Measurements from ENCODE around the gene TERT.
"Not testable (repeated sequence)": the region's sequence is repeated elsewhere in the genome, so short reads cannot be mapped to it uniquely, and the experiment has no call there.

TERT gene

DNA sequence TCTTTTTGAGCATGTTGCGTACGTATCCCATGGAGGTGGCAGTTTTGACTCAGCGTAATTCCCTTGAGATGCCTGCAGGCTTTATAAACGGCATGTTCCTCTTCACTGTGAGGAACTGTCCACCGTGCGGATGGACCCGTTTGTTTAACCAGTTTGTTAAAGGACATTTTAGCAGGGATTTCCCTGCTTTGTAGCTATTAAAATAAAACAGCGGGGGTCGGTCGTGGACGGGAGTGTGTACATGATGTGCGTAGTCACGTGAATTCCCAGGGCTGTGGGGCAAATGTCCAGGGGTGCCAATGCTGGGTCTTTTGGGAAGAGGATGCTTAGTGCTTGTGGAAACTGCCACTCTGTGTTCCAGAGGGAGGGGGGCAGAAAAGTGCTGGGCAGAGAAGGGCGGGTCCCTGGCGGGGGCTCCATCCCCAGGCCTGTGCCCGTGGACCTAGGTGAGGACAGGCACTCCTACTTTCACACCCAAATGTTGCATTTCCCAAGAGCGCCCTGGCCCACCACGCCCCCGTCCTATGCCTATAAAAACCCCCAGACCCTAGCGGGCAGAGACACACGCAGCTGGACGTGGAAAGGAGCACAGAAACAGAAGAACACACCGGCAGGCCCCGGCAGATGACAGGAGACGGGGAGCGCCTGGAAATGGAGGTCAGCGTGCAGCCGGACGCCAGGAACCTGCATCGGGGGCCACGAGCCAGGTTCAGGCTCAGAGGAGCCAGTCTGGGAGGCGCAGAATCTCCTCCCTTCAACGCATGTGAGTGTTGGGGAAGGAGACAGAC is 4.0 kb upstream of the TERT start:
- no peak for DNase-seq (ENCODE audit: low read depth, low spot score)
- H3K27ac ChIP-seq, result no peak overlapping the region

DNA sequence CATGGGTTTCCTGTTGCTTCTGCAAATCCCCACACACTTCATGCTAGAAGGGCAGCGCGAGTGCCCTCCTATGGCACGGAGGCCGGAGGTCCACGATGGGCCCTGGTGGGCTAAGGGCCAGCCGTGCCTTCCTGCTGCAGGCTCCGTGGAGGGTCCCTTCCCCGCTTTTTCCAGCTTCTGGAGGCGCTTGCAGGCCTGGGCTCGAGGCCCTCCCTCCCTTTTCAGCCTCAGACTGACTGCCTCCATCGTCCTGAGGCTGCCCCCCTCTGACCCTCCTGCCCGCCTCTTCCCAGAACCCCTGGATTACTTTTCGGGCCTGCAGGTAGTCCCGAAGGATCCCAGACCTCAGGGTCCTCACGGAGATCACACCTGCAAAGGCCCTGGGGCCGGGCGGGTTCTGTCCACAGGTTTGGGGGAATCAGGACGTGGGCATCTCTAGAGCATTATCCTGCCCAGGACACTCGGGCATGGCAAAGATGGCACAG is 3.2 kb upstream of the TERT start:
- DNase-seq (ENCODE audit: low read depth, low spot score), result no peak
- H3K27ac ChIP-seq, result no peak overlapping the region

DNA sequence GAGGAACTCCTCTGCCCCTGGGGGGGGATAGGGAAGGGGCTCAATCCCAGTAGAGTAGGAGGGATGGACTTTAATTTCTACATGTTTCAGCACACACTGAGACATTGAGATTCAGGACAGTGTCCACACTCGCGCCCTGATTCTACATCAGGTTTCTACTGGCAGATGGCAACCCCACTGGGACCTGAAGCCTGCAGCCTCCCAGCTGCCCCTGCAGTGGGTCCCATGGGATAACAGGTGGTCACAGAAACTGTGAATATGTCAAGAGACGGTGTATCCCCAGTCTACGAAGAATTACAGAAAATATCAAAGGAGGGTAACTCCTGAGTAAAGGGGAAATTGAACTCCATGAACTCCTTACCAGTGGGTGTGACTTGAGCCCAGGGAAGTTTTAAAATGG is 2.4 kb upstream of the TERT start:
- DNase-seq (ENCODE audit: low read depth, low spot score), result no peak

DNA sequence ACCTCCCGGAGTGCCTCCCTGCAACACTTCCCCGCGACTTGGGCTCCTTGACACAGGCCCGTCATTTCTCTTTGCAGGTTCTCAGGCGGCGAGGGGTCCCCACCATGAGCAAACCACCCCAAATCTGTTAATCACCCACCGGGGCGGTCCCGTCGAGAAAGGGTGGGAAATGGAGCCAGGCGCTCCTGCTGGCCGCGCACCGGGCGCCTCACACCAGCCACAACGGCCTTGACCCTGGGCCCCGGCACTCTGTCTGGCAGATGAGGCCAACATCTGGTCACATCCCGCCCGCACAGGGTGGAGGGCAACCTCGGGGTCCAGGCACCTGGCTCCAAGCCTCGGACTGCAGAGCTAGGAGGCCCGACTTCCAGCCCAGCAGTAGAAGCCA is 776 bp upstream of the TERT start:
- H3K27ac ChIP-seq, result no peak overlapping the region
- no peak for DNase-seq (ENCODE audit: low read depth, low spot score)

More for the DNA sequence above, 2.4 kb upstream of the TERT start:
- H3K27ac ChIP-seq, result no peak overlapping the region

DNA sequence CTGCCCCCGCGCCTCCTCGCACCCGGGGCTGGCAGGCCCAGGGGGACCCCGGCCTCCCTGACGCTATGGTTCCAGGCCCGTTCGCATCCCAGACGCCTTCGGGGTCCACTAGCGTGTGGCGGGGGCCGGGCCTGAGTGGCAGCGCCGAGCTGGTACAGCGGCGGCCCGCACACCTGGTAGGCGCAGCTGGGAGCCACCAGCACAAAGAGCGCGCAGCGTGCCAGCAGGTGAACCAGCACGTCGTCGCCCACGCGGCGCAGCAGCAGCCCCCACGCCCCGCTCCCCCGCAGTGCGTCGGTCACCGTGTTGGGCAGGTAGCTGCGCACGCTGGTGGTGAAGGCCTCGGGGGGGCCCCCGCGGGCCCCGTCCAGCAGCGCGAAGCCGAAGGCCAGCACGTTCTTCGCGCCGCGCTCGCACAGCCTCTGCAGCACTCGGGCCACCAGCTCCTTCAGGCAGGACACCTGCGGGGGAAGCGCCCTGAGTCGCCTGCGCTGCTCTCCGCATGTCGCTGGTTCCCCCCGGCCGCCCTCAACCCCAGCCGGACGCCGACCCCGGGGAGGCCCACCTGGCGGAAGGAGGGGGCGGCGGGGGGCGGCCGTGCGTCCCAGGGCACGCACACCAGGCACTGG is 548 bp downstream of the TERT start:
- DNase-seq (ENCODE audit: low read depth, low spot score), result no peak
- no peak overlapping the region for H3K27ac ChIP-seq

DNA sequence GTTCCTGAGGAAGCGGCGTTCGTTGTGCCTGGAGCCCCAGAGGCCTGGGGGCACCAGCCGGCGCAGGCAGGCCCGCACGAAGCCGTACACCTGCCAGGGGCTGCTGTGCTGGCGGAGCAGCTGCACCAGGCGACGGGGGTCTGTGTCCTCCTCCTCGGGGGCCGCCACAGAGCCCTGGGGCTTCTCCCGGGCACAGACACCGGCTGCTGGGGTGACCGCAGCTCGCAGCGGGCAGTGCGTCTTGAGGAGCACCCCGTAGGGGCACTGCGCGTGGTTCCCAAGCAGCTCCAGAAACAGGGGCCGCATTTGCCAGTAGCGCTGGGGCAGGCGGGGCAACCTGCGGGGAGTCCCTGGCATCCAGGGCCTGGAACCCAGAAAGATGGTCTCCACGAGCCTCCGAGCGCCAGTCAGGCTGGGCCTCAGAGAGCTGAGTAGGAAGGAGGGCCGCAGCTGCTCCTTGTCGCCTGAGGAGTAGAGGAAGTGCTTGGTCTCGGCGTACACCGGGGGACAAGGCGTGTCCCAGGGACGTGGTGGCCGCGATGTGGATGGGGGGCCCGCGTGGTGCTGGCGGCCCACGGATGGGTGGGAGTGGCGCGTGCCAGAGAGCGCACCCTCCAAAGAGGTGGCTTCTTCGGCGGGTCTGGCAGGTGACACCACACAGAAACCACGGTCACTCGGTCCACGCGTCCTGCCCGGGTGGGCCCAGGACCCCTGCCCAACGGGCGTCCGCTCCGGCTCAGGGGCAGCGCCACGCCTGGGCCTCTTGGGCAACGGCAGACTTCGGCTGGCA is 1.3 kb downstream of the TERT start:
- no peak for DNase-seq (ENCODE audit: low read depth, low spot score)
- no peak overlapping the region for H3K27ac ChIP-seq

DNA sequence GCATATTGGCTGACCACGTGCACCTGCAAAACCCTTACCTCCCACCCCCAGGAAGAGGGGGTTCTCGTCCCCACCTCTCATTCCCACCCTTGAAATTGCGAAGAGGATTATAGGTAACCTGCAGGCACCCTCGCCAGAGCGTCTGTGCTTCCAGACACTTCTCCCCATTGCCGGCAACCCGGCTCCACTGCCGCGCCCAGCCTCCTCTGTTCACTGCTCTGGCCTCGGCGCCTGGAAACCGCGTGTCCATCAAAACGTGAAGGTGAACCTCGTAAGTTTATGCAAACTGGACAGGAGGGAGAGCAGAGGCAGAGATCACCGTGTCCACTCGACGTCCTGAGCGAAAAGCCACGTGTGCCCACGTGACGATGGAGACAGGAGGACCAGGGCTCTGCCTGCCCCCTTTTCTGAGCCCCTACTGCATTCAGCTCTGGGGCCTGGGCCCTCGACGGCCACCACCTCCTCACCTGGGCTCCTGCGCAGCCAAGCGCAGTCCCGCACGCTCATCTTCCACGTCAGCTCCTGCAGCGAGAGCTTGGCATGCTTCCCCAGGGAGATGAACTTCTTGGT is 1.9 kb downstream of the TERT start:
- no peak overlapping the region for H3K27ac ChIP-seq
- no peak for DNase-seq (ENCODE audit: low read depth, low spot score)

DNA sequence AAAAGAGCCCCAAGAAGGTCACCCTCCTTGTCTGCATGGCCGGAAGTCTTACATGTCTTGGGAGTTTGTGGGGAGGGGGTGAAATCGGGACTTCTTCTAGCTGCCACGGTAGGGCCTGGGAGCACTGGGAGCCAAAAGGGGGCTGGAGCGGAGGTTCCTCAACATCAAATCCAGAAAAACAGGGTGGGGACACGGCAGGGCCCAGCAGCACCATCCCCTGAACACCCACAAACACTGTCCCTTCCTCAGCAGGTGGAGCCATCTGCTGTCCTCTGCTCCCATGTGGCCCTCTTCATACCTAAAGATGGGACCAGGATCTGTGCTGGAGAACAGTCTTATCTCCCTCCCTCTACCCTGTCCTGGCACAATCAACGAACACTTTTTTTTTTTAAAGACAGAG is 2.7 kb downstream of the TERT start:
- no peak for DNase-seq (ENCODE audit: low read depth, low spot score)
- H3K27ac ChIP-seq, result no peak overlapping the region

DNA sequence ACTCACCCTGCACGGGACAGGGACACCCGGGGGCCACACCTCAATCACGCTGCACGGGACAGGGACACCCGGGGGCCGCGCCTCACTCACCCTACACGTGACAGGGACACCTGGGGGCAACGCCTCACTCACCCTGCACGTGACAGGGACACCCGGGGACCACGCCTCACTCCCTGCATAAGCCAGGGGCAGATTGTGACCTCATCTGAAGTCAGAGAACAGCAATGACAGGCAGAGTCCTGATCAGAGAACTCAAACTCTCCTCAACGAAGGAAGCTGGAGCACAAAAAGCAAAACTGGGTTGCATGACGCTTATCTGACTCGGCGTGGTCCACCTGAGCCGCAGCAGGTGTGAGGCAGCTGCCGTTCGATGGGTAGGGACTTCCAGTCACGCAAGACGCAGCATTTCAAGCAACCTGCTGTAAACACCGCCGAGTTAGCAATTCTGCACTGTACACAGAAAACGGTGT is 3.2 kb downstream of the TERT start:
- H3K27ac ChIP-seq, result no peak overlapping the region
- DNase-seq (ENCODE audit: low read depth, low spot score), result no peak

DNA sequence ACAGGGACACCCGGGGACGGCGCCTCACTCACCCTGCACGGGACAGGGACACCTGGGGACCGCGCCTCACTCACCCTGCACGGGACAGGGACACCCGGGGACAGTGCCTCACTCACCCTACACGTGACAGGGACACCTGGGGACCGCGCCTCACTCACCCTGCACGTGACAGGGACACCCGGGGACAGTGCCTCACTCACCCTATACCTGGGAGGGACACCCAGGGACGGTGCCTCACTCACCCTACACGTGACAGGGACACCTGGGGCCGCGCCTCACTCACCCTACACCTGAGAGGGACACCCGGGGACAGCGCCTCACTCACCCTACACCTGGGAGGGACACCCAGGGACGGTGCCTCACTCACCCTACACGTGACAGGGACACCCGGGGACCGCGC is 3.9 kb downstream of the TERT start:
- DNase-seq (ENCODE audit: low read depth, low spot score); H3K27ac ChIP-seq: not testable (repeated sequence)

DNA sequence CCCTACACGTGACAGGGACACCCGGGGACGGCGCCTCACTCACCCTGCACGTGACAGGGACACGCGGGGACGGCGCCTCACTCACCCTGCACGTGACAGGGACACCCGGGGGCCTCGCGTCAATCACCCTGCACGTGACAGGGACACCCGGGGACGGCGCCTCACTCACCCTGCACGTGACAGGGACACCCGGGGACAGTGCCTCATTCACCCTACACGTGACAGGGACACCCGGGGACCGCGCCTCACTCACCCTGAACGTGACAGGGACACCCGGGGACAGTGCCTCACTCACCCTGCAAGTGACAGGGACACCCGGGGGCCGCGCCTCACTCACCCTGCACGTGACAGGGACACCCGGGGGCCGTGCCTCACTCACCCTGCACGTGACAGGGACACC is 5.3 kb downstream of the TERT start:
- DNase-seq (ENCODE audit: low read depth, low spot score); H3K27ac ChIP-seq: not testable (repeated sequence)

DNA sequence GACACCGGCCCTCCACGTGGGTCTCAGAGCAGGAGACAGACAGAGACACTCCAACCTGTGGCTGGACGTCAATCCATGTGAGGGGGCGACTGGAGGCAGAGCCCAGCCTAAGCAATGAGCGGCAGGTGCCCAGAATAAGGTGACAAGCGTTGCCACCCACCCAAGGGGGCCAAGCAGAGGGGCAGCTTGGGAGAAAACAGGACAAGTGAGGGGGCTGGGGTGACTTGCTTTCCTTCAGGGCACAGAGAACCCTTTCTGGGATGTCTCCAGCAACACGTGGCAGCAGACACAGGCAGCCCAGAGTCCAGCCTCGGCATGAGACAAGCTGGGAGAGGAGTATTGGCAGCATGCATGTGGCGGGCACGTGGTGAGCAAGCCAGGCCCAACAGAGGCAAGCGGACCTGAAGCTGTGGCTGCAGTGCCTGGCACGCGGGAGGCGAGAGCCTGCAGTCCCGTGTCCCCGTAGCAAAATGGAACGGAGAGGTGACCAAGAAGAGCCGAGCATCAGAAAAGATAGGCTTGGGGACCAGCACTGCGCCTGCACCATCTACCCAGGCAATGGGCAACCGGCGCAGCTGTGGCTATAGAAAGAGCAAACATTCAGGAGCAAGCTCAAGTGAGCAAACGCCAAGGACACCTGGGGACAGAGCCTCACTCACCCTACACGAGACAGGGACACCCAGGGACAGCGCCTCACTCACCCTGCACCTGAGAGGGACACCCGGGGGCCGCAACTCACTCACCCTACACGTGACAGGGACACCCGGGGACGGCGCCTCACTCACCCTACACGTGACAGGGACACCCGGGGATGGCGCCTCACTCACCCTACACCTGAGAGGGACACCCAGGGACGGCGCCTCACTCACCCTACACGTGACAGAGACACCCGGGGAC is 6.2 kb downstream of the TERT start:
- H3K27ac ChIP-seq, result no peak overlapping the region
- DNase-seq (ENCODE audit: low read depth, low spot score), result no peak

DNA sequence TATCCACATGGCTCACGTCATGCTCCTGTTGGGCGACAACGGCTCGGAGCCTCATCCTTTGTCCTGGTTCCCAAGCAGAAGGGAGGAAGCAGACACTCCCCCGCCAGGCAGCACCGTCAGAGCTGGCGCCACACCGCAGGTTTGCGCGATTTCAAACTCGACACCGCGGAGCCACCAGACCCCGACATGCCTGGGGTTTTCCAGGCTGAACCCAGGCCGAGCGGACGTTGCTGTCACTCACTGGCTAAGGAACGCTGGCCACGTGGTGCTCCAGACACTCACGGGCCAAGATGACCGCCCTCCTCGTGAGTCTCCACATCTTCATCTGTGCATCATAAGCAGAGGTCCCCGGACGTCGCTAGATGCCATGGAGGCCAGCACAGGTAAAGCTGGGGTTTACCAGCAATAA is 9.0 kb downstream of the TERT start:
- no peak for DNase-seq (ENCODE audit: low read depth, low spot score)
- H3K27ac ChIP-seq, result no peak overlapping the region

DNA sequence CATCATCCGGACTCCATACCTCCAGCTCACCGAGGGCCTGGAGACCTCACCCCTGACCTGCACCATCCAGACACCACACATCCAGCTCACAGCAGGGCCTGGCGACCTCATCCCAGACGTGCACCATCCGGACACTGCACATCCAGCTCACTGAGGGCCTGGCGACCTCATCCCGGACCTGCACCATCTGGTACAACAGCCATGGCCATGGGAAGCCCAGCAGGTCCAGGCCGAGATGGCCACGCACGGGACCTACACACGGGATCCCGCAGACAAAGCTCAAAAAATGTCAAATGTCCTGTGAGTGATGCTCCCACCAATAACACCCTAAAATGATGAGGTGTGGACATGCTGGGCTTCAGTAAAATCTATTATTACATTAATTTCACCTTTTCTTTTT is 9.7 kb downstream of the TERT start:
- no peak overlapping the region for H3K27ac ChIP-seq
- no peak for DNase-seq (ENCODE audit: low read depth, low spot score)

DNA sequence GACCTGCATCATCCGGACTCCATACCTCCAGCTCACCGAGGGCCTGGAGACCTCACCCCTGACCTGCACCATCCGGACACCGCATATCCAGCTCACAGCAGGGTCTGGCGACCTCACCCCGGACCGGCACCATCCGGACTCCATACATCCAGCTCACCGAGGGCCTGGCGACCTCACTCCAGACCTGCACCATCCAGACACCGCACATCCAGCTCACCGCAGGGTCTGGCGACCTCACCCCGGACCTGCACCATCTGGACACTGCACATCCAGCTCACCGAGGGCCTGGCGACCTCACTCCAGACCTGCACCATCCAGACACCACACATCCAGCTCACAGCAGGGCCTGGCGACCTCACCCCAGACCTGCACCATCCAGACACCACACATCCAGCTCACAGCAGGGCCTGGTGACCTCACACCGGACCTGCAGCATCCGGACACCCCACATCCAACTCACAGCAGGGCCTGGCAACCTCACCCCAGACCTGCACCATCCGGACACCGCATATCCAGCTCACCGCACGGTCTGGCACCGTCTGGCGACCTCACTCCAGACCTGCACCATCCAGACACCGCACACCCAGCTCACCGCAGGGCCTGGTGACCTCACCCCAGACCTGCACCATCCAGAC is 10.4 kb downstream of the TERT start:
- H3K27ac ChIP-seq; DNase-seq (ENCODE audit: low read depth, low spot score): not testable (repeated sequence)

DNA sequence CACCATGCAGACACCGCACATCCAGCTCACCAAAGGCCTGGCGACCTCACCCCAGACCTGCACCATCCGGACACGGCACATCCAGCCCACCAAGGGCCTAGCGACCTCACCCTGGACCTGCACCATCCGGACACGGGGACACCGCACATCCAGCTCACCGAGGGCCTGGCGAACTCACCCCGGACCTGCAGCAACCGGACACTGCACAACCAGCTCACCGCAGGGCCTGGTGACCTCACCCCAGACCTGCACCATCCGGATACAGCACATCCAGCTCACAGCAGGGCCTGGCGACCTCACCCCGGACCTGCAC is 11.2 kb downstream of the TERT start:
- not testable (repeated sequence) for DNase-seq (ENCODE audit: low read depth, low spot score)

DNA sequence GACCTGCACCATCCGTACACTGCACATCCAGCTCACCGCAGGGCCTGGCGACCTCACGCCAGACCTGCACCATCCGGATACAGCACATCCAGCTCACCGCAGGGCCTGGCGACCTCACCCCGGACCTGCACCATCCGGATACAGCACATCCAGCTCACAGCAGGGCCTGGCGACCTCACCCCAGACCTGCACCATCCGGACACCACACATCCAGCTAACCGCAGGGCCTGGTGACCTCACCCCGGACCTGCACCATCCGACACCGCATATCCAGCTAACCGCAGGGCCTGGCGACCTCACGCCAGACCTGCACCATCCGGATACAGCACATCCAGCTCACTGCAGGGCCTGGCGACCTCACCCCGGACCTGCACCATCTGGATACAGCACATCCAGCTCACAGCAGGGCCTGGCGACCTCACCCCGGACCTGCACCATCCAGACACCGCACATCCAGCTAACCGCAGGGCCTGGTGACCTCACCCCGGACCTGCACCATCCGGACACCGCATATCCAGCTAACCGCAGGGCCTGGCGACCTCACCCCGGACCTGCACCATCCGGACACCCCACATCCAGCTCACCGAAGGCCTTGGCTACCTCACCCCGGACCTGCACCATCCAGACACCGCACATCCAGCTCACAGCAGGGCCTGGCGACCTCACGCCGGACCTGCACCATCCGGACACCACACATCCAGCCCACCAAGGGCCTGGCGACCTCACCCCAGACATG is 11.7 kb downstream of the TERT start:
- H3K27ac ChIP-seq; DNase-seq (ENCODE audit: low read depth, low spot score): not testable (repeated sequence)

More for the DNA sequence above, 11.2 kb downstream of the TERT start:
- not testable (repeated sequence) for H3K27ac ChIP-seq

DNA sequence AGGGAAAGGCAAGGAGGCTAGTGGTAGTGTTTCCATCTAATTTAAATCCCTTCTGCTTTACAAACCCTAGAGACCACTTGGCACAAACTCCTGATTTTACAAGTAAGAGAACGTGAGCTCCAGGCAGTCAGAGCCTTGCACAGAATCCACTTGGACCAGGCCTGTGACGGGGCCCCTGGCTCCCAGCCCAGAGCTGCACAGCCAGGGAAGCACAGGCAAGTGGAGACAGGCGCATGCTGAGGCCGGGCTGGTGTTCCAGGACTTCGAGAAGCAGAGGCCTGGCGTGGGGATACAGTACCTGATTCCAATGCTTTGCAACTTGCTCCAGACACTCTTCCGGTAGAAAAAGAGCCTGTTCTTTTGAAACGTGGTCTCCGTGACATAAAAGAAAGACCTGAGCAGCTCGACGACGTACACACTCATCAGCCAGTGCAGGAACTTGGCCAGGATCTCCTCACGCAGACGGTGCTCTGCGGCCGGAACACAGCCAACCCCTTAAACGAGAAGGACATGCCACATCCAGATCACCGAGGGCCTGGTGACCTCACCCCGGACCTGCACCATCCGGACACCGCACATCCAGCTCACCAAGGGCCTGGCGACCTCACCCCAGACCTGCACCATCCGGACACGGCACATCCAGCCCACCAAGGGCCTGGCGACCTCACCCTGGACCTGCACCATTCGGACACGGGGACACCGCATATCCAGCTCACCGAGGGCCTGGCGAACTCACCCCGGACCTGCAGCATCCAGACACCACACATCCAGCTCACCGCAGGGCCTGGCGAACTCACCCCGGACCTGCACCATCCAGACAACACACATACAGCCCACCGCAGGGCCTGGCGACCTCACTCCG is 12.5 kb downstream of the TERT start:
- H3K27ac ChIP-seq, result no peak overlapping the region
- peak; percentile 41 for DNase-seq (ENCODE audit: low read depth, low spot score)
